SK-N-SH treated with all-trans-retinoic acid at 6 μM for 48 hours (cell line): ENCODE results near the gene ACOT6.

Experiments used
- ATAC-seq: fragments of 200-7000 bp; cut with Tn5 transposase; 3 replicates; pipeline ENCODE4 v1.9.1; 2020; ENCODE audit warnings: mild to moderate bottlenecking, moderate library complexity
- ARNTL ChIP-seq: fragments of 450-650 bp; formaldehyde crosslinking; IDR thresholded peaks from 2 replicates; pipeline ENCODE4 v1.5.0; 2020; ENCODE audit warnings: low read depth, mild to moderate bottlenecking, moderate library complexity, borderline replicate concordance
- BACH2 ChIP-seq: fragments of 250-450 bp; sonication (Bioruptor Pico); IDR thresholded peaks from 2 replicates; pipeline ENCODE4 v1.9.0; 2021; ENCODE audit warnings: mild to moderate bottlenecking, borderline replicate concordance
- CREB5 ChIP-seq: fragments of 250-450 bp; sonication (Bioruptor Pico); IDR thresholded peaks from 2 replicates; pipeline ENCODE4 v1.5.1; 2020; ENCODE audit warnings: low read depth, mild to moderate bottlenecking, moderate library complexity
- CSRNP3 ChIP-seq: fragments of 250-450 bp; sonication (Bioruptor Pico); IDR thresholded peaks from 2 replicates; pipeline ENCODE4 v1.5.1; 2021; ENCODE audit warnings: mild to moderate bottlenecking, moderate library complexity
- ESRRG ChIP-seq: fragments of 250-450 bp; sonication (Bioruptor Pico); IDR thresholded peaks from 2 replicates; pipeline ENCODE4 v1.6.1; 2021; ENCODE audit warnings: mild to moderate bottlenecking
- GLIS3 ChIP-seq: fragments of 250-450 bp; sonication (Bioruptor Pico); IDR thresholded peaks from 2 replicates; pipeline ENCODE4 v1.5.0; 2020; ENCODE audit warnings: mild to moderate bottlenecking, moderate library complexity
- ISL1 ChIP-seq: fragments of 250-450 bp; sonication (Bioruptor Pico); IDR thresholded peaks from 2 replicates; pipeline ENCODE4 v2.1.2; 2022; ENCODE audit warnings: mild to moderate bottlenecking, moderate library complexity
- OSR1 ChIP-seq: fragments of 250-450 bp; sonication (Bioruptor Pico); IDR thresholded peaks from 2 replicates; pipeline ENCODE4 v1.8.0; 2022; ENCODE audit warnings: moderate library complexity, mild to moderate bottlenecking, inconsistent platforms
- PATZ1 ChIP-seq: fragments of 250-450 bp; sonication (Bioruptor Pico); IDR thresholded peaks from 2 replicates; pipeline ENCODE4 v1.8.0; 2020; ENCODE audit warnings: mild to moderate bottlenecking, moderate library complexity, borderline replicate concordance
- PPARA ChIP-seq: fragments of 250-450 bp; sonication (Bioruptor Pico); IDR thresholded peaks from 2 replicates; pipeline ENCODE4 v1.5.0; 2020; ENCODE audit warnings: mild to moderate bottlenecking, borderline replicate concordance
- RARB ChIP-seq: fragments of 250-450 bp; sonication (Bioruptor Pico); IDR thresholded peaks from 2 replicates; pipeline ENCODE4 v1.8.0; 2021; ENCODE audit warnings: mild to moderate bottlenecking, moderate library complexity
- SNAI2 ChIP-seq: fragments of 250-450 bp; sonication (Bioruptor Pico); IDR thresholded peaks from 2 replicates; pipeline ENCODE4 v1.5.0; 2020; ENCODE audit warnings: mild to moderate bottlenecking, moderate library complexity
- TCF4 ChIP-seq: fragments of 250-450 bp; sonication (Bioruptor Pico); IDR thresholded peaks from 2 replicates; pipeline ENCODE4 v1.8.0; 2021; ENCODE audit warnings: mild to moderate bottlenecking, moderate library complexity, borderline replicate concordance
- TOX ChIP-seq: fragments of 250-450 bp; sonication (Bioruptor Pico); IDR thresholded peaks from 2 replicates; pipeline ENCODE4 v1.8.0; 2021; ENCODE audit warnings: mild to moderate bottlenecking, moderate library complexity, borderline replicate concordance
- ZFP3 ChIP-seq: fragments of 250-450 bp; sonication (Bioruptor Pico); IDR thresholded peaks from 2 replicates; pipeline ENCODE4 v1.5.0; 2020; ENCODE audit warnings: mild to moderate bottlenecking, moderate library complexity
- ZFP30 ChIP-seq: fragments of 450-650 bp; formaldehyde crosslinking; IDR thresholded peaks from 2 replicates; pipeline ENCODE4 v1.5.0; 2022; ENCODE audit warnings: mild to moderate bottlenecking, moderate library complexity
- ZNF565 ChIP-seq: fragments of 450-650 bp; formaldehyde crosslinking; conservative IDR thresholded peaks from 2 replicates; pipeline ENCODE4 v1.5.0; 2020; ENCODE audit warnings: low read depth, mild to moderate bottlenecking, moderate library complexity
- ZNF70 ChIP-seq: fragments of 450-650 bp; formaldehyde crosslinking; IDR thresholded peaks from 2 replicates; pipeline ENCODE4 v1.5.0; 2020; ENCODE audit warnings: mild to moderate bottlenecking, moderate library complexity
- ZNF8 ChIP-seq: fragments of 450-650 bp; formaldehyde crosslinking; IDR thresholded peaks from 2 replicates; pipeline ENCODE4 v1.5.0; 2020; ENCODE audit warnings: mild to moderate bottlenecking, moderate library complexity
- TF ChIP-seq, protein P1 (sequence below): fragments of 250-450 bp; sonication (Bioruptor Pico); IDR thresholded peaks from 2 replicates; pipeline ENCODE4 v1.5.0; 2020; ENCODE audit warnings: mild to moderate bottlenecking, moderate library complexity
- TF ChIP-seq, protein P2 (sequence below): fragments of 250-450 bp; sonication (Bioruptor Pico); IDR thresholded peaks from 2 replicates; pipeline ENCODE4 v1.8.0; 2021; ENCODE audit warnings: low read depth, mild to moderate bottlenecking, moderate library complexity, borderline replicate concordance

The ACOT6 gene

DNA sequence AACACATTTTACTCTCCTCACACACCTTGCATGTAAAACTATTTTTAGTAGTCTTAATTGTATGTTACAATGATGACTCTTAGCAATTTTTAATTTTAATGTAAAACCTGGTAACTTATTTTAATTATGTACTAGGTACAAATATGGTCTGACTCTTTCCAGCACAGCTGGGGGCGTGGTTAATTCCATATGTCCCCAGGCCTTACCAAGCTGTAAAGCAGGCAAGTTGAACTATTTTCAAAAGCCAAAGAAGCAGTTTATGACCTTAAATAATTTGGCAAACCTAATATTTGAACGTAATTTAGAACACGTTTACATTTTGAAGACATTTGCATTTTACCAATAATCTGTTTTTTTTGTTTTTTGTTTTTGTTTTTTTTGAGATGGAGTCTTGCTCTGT, 9.3 kb upstream of the ACOT6 start:
- no peak for TF ChIP-seq CREB5
- no peak for TF ChIP-seq ZNF70 (CRISPR knock-in tag)
- TF ChIP-seq ISL1 (CRISPR knock-in tag) = no peak
- no peak for ATAC-seq

DNA sequence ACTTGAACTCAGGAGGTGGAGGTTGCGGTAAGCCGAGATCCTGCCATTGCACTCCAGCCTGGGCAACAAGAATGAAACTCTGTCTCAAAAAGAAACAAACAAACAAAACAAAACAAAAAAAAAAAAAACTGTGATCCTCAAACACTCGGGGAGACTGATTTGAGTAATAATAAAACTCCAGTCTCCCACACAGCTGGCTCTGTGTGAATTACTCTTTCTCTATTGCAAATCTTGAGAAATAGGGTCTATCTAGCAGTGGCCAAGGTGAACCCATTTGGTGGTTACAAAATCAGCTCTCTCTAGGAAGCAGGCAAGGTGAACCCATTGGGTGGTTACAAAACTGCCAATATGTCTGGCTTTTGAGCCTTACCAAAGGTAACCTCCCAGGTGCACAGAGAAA, 6.0 kb upstream of the ACOT6 start:
- no peak for TF ChIP-seq CSRNP3 (CRISPR knock-in tag)
- TF ChIP-seq ZNF565 = no peak
- no peak for TF ChIP-seq ARNTL (CRISPR knock-in tag)
- TF ChIP-seq BACH2 (CRISPR knock-in tag) = no peak
- TF ChIP-seq GLIS3 (CRISPR knock-in tag) = no peak
- TF ChIP-seq, protein P1, sequence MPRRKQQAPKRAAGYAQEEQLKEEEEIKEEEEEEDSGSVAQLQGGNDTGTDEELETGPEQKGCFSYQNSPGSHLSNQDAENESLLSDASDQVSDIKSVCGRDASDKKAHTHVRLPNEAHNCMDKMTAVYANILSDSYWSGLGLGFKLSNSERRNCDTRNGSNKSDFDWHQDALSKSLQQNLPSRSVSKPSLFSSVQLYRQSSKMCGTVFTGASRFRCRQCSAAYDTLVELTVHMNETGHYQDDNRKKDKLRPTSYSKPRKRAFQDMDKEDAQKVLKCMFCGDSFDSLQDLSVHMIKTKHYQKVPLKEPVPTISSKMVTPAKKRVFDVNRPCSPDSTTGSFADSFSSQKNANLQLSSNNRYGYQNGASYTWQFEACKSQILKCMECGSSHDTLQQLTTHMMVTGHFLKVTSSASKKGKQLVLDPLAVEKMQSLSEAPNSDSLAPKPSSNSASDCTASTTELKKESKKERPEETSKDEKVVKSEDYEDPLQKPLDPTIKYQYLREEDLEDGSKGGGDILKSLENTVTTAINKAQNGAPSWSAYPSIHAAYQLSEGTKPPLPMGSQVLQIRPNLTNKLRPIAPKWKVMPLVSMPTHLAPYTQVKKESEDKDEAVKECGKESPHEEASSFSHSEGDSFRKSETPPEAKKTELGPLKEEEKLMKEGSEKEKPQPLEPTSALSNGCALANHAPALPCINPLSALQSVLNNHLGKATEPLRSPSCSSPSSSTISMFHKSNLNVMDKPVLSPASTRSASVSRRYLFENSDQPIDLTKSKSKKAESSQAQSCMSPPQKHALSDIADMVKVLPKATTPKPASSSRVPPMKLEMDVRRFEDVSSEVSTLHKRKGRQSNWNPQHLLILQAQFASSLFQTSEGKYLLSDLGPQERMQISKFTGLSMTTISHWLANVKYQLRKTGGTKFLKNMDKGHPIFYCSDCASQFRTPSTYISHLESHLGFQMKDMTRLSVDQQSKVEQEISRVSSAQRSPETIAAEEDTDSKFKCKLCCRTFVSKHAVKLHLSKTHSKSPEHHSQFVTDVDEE (CRISPR knock-in tag) = no peak
- TF ChIP-seq TCF4 = no peak
- no peak for TF ChIP-seq ZNF8
- no peak for TF ChIP-seq PPARA (CRISPR knock-in tag)
- TF ChIP-seq SNAI2 = no peak
- no peak for TF ChIP-seq OSR1 (CRISPR knock-in tag)
- no peak for TF ChIP-seq RARB (CRISPR knock-in tag)
- no peak for TF ChIP-seq ESRRG (CRISPR knock-in tag)
- TF ChIP-seq ZFP30 (CRISPR knock-in tag) = no peak
- TF ChIP-seq ZFP3 (CRISPR knock-in tag) = no peak
- no peak for TF ChIP-seq ZNF70 (CRISPR knock-in tag)
- no peak for TF ChIP-seq TOX (CRISPR knock-in tag)
- TF ChIP-seq PATZ1 (CRISPR knock-in tag) = no peak
- TF ChIP-seq CREB5 = no peak
- TF ChIP-seq, protein P2, sequence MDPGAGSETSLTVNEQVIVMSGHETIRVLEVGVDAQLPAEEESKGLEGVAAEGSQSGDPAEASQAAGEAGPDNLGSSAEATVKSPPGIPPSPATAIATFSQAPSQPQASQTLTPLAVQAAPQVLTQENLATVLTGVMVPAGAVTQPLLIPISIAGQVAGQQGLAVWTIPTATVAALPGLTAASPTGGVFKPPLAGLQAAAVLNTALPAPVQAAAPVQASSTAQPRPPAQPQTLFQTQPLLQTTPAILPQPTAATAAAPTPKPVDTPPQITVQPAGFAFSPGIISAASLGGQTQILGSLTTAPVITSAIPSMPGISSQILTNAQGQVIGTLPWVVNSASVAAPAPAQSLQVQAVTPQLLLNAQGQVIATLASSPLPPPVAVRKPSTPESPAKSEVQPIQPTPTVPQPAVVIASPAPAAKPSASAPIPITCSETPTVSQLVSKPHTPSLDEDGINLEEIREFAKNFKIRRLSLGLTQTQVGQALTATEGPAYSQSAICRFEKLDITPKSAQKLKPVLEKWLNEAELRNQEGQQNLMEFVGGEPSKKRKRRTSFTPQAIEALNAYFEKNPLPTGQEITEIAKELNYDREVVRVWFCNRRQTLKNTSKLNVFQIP (CRISPR knock-in tag) = no peak
- TF ChIP-seq, all 23 proteins: peak for 0

DNA sequence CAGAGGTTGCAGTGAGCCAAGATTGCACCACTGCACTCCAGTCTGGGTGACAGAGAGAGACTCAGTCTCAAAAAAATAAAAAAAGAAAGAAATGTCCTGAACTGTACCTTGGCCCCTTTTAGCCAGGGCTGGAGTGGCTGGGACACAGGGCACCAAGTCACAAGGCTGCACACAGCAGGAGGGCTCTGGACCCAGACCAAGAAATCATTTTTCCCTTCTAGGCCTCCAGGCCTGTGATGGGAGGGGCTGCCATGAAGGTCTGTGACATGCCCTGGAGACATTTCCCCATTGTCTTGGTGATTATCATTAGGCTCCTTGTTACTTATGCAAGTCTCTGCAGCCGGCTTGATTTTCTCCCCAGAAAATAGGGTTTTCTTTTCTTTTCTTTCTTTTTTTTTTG, 5.1 kb upstream of the ACOT6 start:
- TF ChIP-seq PPARA (CRISPR knock-in tag) (no peak), TOX (CRISPR knock-in tag) (no peak), ZNF565 (no peak), ZFP3 (CRISPR knock-in tag) (no peak), ARNTL (CRISPR knock-in tag) (no peak), CSRNP3 (CRISPR knock-in tag) (no peak), ZFP30 (CRISPR knock-in tag) (no peak)
- TF ChIP-seq, protein P1 (CRISPR knock-in tag) = no peak
- ATAC-seq = no peak

More for the DNA sequence above, 6.0 kb upstream of the ACOT6 start:
- ATAC-seq = no peak
